ENCODE results near the gene TPST1. TPM values are rescaled to one million over a fixed set of nuclear protein-coding genes. Genes with fewer than 3 reads are reported as not detected.

TPST1 gene
- total RNA-seq, 4 donors from 2014 or later: 9.6 to 22.4 (median 14.4) TPM

GRCh38 chr7:66239467-66239856, 34.3 kb downstream of the TPST1 start:
- 89% methylated on average over 1 of the region's 1 CpG for WGBS
- Histone ChIP-seq H3K4me1 (peaks cover 0 to 8% (median 0%) of the 10 kb centered on the region in 4 donors), H3K27me3 (no peaks in the 10 kb centered on the region), H3K9me3 (no peaks in the 10 kb centered on the region), H3K27ac (replicated peaks in 1 of 4) (no peak overlapping the region), H3K36me3 (peaks cover 0 to 7% (median 0%) of the 10 kb centered on the region in 4 donors), H3K4me3 (no peak overlapping the region)
- no peak for DNase-seq (ENCODE audit: extremely low spot score)
- TF ChIP-seq EP300 (IDR thresholded peaks at IDR 0.05) (no peak), POLR2A (IDR thresholded peaks at IDR 0.05; ENCODE audit: low read depth) (no peak), CTCF (IDR thresholded peaks at IDR 0.05) (no peak), POLR2AphosphoS5 (IDR thresholded peaks at IDR 0.05) (no peak)
- intact Hi-C loops (cut with DNase I): no loop called here

- TF ChIP-seq POLR2AphosphoS5 (IDR thresholded peaks at IDR 0.05) (no peak), EP300 (IDR thresholded peaks at IDR 0.05) (no peak), POLR2A (IDR thresholded peaks at IDR 0.05; ENCODE audit: low read depth) (no peak), CTCF (IDR thresholded peaks at IDR 0.05) (no peak)
- 82% methylated on average over 2 of the region's 2 CpGs for WGBS
- Histone ChIP-seq H3K4me3 (no peak overlapping the region), H3K4me1 (no peaks in the 10 kb centered on the region), H3K9me3 (no peaks in the 10 kb centered on the region), H3K27me3 (no peaks in the 10 kb centered on the region), H3K36me3 (peaks cover 0 to 7% (median 0%) of the 10 kb centered on the region in 4 donors), H3K27ac (replicated peaks in 1 of 4) (no peak overlapping the region)
- no peak for DNase-seq (ENCODE audit: extremely low spot score)
- intact Hi-C loops (cut with DNase I): no loop called here
These were observed 39.9 kb downstream of the TPST1 start for GRCh38 chr7:66245008-66245407.

GRCh38 chr7:66246554-66247171, 41.5 kb downstream of the TPST1 start:
- Histone ChIP-seq H3K27ac (replicated peaks in 1 of 4) (no peak overlapping the region), H3K36me3 (no peaks in the 10 kb centered on the region), H3K4me3 (no peak overlapping the region), H3K4me1 (no peaks in the 10 kb centered on the region), H3K27me3 (no peaks in the 10 kb centered on the region), H3K9me3 (no peaks in the 10 kb centered on the region)
- TF ChIP-seq EP300 (IDR thresholded peaks at IDR 0.05): no peak
- no peak for TF ChIP-seq CTCF (IDR thresholded peaks at IDR 0.05)
- TF ChIP-seq POLR2A (IDR thresholded peaks at IDR 0.05; ENCODE audit: low read depth): no peak
- no peak for TF ChIP-seq POLR2AphosphoS5 (IDR thresholded peaks at IDR 0.05)
- DNase-seq (ENCODE audit: extremely low spot score): no peak
- 91% methylated on average over 2 of the region's 2 CpGs for WGBS
- intact Hi-C loops (cut with DNase I): no loop called here

- no peak overlapping the region for H3K4me3 ChIP-seq
- H3K27ac ChIP-seq (replicated peaks in 1 of 4): no peak overlapping the region
- 97% methylated on average over 4 of the region's 4 CpGs for WGBS
- intact Hi-C loops (cut with DNase I): no loop called here
- TF ChIP-seq POLR2A (IDR thresholded peaks at IDR 0.05; ENCODE audit: low read depth) (no peak), CTCF (IDR thresholded peaks at IDR 0.05) (no peak), EP300 (IDR thresholded peaks at IDR 0.05) (no peak), POLR2AphosphoS5 (IDR thresholded peaks at IDR 0.05) (no peak)
- H3K4me1 ChIP-seq: no peaks in the 10 kb centered on the region
- H3K36me3 ChIP-seq: no peaks in the 10 kb centered on the region
- H3K9me3 ChIP-seq: no peaks in the 10 kb centered on the region
- no peak for DNase-seq (ENCODE audit: extremely low spot score)
- no peaks in the 10 kb centered on the region for H3K27me3 ChIP-seq
These were observed 42.4 kb downstream of the TPST1 start for GRCh38 chr7:66247380-66248078.
